NCI-H2081 (cell line): ENCODE measurements around the gene PPP1R14C.
"Not testable (repeated sequence)": the region's sequence is repeated elsewhere in the genome, so short reads cannot be mapped to it uniquely, and the experiment has no call there.

Experiments used
- DNase-seq, 2 experiments: peaks; one replicate each; lab custom pipeline; 2025; lab: John Stamatoyannopoulos, UW

PPP1R14C gene, protein sequence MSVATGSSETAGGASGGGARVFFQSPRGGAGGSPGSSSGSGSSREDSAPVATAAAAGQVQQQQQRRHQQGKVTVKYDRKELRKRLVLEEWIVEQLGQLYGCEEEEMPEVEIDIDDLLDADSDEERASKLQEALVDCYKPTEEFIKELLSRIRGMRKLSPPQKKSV

DNA sequence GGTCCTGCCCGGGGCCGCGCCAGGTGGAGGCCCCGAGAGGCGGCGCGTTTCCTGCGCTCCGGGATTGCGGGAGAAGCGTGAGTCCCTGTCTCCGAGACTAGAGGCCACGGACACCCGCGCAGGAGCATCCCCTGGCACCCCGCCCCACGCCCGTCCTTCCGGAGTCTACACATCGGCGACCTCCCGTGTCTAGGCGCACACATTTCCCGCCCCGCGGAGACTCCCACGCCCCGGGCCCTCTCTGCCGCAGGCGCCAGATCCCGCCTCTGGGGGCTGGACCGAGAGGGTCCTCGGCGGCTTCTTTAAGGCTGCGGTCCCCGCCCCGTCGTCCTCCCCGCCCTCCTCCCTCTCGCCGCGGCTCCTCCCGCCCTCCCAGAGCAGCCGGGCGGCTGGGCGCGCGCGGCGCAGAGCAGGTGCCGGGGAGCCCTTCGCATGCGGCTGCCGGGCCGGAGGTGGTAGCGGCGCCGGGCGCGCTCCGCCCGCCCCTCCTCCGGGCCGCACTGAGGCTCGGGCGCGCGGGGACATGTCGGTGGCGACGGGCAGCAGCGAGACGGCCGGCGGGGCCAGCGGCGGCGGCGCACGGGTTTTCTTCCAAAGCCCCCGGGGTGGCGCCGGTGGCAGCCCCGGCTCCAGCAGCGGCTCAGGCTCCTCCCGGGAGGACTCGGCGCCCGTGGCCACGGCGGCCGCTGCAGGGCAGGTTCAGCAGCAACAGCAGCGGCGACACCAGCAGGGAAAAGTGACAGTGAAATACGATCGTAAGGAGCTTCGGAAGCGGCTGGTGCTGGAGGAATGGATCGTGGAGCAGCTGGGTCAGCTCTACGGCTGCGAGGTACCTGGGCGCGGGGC is at the start of gene PPP1R14C:
PPP1R14C (plus strand) TSS at position 375 of the 846 bp plus-strand sequence; CDS start at position 524, 149 bp downstream.
- DNase-seq, result peak in 1 of 2 experiments; percentile 48

DNA sequence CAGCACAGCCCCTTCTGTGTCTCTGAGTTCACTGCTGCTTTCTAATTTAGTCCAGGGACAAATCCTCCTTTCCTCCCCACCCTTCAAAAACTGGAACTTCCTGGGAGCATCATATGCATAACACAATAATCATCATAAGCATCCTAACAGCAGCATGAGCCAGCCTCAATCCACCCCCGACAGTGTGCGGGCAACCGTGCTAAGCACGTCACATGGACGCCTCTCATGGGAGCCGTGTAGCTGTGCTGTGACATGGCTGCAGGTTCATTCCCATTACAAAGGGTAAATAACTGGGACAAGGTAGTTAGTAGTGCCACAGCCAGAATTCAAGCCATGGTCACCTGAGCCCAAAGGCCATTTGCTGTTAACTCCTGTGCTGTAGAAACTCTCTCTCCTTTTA is 49.4 kb upstream of the PPP1R14C start:
- no peak for DNase-seq

DNA sequence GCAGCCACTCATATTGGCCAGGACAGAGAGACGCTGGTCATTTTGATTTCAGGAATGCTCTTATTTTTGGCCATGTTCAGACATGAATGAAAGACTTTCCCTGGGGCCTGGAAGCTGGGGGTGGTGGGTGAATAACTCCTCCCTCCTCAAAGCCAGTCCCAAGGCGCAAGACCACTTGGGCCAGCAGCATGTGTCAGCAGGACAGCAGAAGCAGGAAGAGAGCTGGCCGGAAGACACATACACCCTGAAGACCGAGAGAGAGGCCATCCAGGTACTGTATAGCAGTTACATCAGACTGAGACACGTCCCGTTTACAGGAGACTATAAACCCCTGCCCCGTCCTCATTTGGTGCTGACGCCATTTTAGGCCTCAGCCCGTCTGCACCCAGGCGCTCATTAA is 44.7 kb upstream of the PPP1R14C start:
- DNase-seq, result no peak

DNA sequence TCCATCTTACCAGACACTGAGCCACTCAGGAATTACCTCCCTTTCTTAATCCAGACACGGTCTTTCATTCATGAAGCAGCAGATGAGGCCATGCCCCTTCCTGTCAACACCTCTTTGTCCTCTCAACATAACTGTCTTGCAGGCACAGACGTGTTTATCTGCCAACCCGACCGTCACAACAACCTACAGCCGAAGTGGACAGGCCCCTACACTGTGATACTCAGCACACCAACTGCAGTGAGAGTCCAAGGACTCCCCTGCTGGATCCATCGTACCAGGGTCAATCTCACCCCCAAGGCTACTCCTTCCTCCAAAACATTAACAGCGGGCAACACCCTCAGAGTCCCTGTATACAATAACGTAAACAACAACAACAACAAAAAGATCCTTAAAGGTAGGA is 43.3 kb upstream of the PPP1R14C start:
- no peak for DNase-seq

DNA sequence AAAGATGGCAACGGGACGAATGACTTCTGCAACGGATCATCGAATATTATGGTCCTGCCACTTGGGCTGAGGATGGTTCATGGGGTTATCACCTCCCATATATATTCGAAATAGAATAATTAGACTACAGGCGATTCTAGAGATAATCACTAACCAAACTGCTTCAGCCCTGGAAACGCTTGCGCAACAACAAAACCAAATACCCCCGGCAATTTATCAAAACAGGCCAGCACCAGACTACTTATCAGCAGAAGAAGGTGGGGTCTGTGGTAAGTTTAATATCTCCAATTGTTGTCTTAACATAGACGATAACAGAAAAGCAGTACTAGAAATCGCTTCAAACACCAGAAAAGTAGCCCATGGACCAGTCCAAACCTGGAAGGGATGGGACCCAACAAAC is 42.9 kb upstream of the PPP1R14C start:
- DNase-seq, result no peak

DNA sequence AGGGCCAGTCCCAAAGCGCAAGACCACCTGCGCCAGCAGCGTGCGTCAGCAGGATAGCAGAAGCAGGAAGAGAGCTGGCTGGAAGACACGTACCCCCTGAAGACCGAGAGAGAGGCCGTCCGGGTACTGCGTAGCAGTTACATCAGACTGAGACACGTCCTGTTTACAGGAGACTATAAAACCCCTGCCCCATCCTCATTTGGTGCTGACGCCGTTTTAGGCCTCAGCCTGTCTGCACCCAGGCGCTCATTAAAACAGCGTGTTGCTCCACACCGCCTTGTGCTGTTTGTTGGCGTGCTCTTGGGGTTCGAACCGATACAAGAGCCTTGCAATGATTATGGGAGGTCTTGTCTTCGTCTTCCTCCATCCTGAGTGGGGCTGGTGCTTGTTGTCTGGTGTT is 42.1 kb upstream of the PPP1R14C start:
- DNase-seq, result no peak

DNA sequence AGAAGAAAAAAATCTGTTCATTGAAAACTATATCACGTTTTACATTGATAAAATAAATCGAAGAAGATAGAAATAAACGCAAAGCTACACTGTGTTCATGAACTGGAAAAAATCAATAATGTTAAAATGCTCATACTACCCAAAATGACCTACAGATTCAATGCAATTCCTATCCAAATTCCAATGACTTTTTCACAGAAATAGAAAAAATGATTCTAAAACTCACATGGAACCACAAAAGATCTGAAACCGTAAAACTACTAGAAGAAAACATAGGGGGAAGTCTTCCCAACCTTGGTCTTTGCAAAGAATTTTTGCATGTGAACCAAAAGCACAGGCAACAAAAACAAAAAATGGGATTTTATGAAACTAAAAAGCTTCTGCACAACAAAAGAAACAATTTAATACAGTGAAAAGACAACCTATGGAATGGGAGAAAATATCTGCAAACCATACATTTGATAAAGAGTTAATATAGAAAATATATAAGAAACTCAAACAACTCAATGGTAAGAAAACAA is 40.0 kb upstream of the PPP1R14C start:
- DNase-seq, result no peak

DNA sequence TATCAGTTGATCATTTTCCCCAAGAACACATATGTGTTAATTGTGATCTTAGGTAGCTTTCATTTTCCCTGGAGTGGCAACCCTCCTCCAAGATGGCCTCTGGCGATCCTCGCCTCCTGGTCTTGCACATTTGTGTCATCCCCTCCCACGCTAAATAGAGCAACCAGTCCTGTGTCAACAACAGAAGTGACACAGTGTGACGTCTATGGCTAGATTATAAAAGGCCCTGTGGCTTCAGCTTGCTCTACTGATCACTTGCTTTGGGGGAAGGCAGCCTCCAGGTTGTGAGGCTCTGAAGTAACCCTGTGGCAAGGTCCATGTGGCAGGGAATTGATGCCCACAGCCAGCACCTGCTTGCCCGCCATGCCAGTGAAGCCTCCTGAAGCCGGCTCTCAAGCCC is 30.6 kb upstream of the PPP1R14C start:
- DNase-seq, result no peak

DNA sequence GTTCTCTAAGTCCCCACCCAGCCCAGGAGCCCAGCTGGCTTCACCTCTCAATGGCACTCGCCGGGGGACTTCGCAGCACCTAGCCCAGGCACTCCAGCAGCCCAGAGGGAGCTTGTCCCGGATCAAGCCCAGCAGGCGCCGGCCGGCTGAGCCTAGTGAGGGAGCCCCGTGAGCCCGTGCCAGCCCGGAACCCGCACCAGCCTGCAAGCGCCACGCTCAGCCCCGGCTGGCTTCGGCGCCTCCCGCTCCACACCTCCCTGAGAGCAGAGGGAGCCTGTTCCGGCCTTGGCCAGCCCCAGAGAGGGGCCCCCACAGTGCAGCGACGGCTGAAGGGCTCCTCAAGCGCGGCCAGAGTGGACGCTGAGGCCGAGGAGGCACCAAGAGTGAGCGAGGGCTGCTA is 27.1 kb upstream of the PPP1R14C start:
- DNase-seq, result no peak

DNA sequence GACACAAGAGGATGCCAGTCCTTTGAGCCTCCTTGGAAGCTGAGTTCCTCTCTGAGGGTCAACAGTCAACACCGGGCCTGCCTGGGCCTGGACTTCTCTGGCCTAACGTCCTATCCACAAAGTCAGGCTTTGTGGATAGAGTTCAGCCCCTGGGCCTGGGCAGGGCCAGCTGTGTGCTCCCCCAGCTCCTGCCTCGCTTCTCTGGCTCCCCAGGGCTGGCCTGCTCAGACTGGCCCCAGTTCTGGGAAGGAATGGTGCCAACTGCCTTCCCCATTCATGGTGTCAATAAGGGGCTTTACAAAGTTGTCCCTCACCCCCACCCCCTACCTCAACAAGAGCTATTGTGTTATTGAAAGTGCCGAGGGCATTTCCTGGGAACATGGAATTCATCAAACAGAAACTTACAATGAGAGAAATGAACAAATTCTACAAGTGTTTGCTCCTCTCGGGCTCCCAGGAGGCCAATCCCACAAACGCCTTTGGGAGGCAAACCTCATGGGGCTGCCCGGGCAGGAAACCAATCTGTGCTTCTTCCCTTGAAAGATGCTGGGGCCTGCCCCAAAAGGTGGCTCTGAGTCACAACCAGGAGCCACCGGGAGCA is 26.5 kb upstream of the PPP1R14C start:
- DNase-seq, result no peak

DNA sequence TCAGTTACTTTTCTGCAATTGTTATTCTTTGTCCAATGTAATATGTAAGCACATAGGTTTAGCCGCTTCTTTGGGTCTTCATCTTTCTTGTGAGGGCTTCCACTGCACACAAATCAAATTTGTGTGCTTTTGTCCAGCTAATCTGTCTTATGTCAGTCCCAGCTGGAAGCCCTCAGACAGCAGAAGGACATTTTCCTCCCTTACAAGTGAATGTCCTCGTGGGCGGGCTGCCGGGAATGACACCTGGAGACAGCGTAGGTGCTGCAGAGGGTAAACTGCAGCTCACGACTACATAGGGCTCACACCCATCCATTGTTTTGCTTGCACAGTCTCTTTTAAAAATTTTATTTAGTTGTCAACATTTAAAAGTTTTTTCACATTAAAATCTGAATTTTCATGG is 24.6 kb upstream of the PPP1R14C start:
- DNase-seq, result no peak

DNA sequence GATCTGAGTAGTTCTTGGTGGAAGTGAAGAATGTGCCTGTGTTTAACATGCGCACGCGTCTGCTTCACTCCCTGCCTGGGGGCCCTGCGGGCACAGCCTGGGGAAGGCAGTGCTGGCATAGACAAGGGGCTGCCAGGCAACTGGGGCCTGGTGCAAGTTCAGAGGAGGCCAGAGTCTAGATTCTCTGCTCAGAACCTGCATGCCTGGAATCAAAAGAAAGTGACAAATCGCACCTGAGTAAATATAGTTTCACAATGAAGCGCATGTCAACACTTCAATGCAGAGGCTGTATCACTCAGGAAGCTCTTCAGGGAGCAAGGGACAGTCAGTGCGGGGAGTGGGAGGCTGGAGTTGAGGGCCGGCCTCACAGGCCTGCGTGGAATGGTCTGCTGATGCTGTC is 24.2 kb upstream of the PPP1R14C start:
- DNase-seq, result peak in 1 of 2 experiments; percentile 26

DNA sequence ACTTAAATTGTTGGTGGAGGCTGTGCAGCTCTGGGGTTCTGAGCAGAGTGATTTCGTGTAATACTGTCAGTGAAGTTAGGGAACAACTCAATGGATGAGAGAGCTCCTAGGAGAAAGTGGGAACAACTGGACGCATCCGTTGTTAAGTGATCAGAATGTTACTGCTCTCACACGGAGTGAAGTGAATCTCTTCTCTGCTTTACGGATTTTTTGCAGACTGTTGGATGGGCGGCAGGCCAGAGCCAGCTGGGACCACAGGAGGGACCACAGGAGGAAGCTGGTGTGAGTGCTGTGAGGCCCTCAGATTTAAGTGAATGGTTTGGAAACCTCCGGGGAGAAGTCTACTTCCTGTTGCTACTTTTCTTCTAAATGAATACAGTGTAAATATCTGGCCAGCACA is 23.7 kb upstream of the PPP1R14C start:
- DNase-seq, result peak; percentile 22 to 39

DNA sequence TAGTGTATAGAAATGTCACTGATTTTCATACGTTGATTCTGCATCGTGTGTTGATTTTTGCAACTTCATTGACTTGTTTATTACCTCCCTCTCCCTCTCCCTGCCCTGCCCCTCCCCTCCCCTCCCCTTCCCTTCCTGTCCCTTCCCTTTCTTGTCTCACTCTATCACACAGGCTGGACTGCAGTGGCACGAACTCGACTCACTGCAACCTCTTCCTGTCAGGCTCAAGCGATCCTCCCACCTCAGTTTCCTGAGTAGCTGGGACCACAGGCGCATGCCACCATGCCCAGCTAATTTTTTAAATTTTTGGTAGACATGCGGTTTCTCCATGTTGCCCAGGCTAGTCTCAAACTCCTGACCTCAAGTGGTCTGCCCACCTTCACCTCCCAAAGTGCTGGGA is 19.2 kb upstream of the PPP1R14C start:
- no peak for DNase-seq

DNA sequence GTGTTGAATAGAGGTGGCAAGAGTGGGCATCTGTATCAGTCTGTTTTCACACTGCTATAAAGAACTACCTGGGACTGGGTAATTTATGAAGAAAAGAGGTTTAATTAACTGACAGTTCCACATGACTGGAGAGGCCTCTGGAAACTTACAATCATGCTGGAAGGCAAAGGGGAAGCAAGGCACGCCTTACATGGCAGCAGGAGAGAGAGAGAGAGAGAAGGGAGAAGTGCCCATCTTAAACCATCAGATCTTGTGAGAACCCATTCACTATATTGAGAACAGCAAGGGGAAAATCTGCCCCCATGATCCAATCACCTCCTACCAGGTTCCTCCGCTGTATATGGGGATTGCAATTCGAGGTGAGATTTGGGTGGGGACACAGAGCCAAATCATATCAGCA is 18.6 kb upstream of the PPP1R14C start:
- no peak for DNase-seq

DNA sequence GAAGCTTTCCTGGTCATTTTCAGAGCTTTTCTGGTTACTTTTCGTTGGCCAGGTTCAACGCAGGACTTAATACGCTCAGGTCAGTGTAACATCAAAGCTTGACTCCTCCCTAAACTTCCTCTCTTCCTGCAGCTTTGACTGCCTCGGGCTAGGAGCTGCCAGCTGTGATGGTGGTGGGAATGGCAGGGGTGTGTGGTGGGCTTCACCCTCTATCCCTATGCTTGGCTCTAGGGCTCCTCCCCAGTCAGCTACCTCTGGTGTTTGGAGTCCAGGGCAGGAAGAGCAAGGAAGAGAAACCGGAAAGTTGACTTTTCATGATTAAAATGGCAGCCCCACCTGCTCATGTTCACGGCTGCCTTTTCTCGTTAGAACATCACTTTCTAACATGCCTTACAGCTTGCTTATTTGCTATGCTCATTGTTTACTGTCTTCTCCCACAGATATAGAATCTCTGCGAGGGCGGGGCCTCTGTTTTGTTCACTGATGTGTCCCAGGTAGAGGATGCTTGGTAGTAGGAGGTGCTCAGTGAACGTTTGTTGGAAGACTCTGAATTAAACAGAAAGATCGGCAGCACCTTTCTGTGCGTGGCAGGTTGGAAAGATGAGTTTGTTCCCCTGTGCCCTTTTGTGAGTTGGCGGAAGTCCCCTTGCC is 16.1 kb upstream of the PPP1R14C start:
- no peak for DNase-seq

DNA sequence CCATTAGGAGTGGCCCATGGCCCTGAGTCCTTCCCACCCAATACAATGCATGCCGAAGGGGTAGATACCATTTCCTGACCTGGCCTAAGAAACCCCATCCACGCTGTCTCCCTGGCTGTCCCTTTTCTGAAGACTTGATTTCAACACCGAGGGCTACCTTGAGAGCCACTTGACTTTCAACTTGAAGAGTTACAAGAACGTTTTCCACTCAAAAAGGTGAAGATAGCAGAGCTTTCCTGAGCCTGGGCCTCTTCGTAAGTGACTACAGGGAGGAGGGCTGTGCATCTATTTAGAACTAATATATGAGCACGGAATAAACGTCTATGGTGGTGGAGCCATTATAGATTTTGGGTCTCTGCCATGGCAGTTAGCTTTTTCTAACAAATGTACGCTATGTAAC is 14.4 kb upstream of the PPP1R14C start:
- peak; percentile 18 to 57 for DNase-seq

DNA sequence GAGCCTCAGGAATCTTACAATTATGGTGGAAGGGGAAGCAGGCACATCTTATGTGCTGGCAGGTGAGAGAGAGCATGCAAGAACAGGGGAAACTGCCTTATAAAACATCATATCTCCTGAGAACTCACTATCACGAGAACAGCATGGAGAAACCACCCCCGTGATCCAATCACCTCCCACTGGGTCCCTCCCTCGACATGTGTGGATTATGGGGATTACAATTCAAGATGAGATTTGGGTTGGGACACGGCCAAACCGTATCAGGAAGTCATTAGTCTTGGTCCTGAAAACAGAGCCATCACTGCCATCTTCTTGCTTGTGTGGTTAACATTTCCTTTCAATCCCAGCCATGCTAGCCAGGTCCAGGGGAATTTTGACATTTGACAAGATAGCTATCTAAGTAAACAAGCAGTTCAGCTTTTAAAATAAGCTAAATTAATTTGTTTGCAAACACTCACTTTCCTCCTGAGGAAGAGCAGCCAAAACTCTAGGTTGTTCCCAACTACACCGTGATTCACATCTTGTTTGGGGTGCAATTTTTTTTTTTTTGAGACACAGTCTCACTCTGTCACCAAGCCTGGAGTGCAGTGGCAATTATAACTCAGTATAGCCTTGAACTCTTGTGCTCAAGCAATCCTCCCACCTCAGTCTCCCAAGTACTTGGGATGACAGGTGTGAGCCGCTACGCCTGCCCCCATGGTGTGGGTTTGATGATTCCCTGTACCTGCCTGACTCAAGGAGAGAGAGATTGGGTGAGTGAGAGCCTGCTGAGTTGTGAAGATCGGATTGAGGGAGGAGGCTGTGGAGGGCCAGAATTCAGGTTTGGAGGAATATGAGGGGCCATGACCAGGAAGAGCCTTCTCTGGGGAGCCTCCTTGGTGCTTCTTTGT is 13.0 kb upstream of the PPP1R14C start:
- no peak for DNase-seq

DNA sequence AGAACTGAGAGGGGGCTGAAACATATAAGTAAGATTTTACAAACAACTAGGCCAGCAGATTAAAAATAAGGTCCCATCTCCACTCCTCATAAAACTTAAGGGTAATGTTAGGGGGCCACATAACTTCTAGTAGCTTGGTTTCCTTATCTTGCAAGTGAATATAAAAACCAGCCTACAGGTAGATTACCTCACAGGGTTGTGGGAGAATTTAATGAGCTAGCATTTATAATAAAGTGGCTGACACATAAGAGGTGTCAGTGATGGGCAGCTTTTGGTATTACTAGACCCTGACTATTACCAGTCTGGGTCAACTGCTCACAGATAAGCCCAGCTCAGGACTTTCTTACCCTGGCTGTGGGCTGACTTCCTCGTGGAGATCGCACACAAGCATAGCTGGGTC is 9.2 kb upstream of the PPP1R14C start:
- no peak for DNase-seq

DNA sequence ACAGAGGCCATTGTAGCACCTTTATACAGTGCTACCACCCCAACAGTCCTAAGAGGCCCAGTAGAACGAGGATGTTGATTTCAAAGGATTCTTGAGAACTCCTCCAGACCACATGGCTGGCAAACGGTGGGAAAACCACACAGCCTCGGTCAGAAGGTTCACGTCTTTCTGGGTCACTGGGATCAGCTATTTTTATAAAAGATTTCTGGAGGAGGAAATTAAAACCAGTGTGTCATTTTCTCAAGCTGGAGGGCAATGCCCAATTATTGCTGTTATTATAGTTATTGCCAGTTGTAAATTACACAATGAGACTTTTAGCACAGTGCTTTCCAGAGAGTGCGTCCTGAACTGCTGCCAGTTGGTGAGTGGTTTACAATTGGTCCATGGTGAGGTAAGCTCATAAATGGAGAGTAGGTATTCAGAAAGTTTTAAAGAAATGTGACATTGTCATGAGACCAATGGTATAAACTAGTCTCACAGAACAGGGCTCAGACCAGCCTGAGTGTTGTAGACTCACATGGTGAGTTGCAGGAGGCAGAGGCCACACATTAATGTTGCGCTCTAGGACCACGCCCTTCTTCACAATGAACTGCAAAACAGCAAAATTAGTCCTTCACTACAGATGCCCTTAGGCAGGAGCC is 8.4 kb upstream of the PPP1R14C start:
- peak; percentile 32 to 58 for DNase-seq

DNA sequence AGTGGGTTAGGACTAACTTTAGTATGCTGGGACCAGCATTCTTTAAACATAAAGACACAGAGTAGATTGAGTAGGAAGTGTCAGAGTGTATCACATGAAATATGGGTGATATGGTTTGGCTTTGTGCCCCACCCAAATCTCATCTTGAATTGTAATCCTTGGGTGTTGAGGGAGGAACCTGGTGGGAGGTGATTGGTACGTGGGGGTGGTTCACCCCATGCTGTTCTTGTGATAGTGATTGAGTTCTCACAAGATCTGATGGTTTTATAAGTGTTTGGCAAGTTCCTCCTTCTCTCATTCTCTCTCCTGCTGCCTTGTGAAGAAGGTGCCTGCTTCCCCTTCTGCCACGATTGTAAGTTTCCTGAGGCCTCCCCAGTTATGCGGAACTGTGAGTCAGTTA is 5.1 kb upstream of the PPP1R14C start:
- DNase-seq, result not testable (repeated sequence)
